ENCODE measurements around the gene APBB2. TPM values are rescaled to one million over a fixed set of nuclear protein-coding genes. Genes with fewer than 3 reads are reported as not detected.

Gene APBB2
- total and polyA plus RNA-seq, 2 donors (not counting 1 experiment from before 2014, with no cell fraction given) = 4.4 to 15.8 TPM

DNA sequence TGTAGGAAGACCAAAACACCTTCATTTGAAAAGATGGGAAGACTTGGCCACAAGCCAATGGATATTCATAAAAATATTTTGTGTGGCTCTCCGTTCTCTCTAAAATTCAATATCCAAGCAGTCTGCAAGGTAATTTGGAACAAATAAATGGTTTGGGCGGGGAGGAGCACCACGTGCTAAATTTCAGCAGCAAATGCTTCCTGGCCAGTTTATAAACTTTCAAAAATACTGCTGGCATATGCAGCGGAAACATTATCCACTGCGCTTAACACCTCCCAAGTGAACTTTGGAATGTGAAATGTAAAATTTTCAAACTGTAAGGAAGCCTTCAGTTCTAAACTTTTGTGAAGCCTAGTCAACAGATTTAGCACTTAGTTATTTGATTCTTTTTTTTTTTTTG, 273.6 kb downstream of the APBB2 start:
- Histone ChIP-seq H3K9me3 (ENCODE audit: control extremely low read depth in 1 of 3, control insufficient read depth in 2 of 3, insufficient read depth in 1 of 3, low read length in 2 of 3) (no peaks in the 10 kb centered on the region), H3K36me3 (replicated peaks in 1 of 2; ENCODE audit: control extremely low read depth in 1 of 2, control insufficient read depth in 1 of 2, extremely low read depth in 1 of 2, insufficient read depth in 2 of 2, low read length in 1 of 2) (no peaks in the 10 kb centered on the region), H3K4me3 (ENCODE audit: control extremely low read depth in 1 of 5, extremely low read depth in 1 of 5, insufficient read depth in 1 of 5, low read depth in 2 of 5, low read length in 4 of 5) (no peak overlapping the region), H3K4me2 (replicated peaks; ENCODE audit: low read depth, low read length, poor library complexity, severe bottlenecking) (no peak overlapping the region), H4K20me1 (ENCODE audit: control insufficient read depth, insufficient read depth, low read length, poor library complexity, severe bottlenecking) (no peaks in the 10 kb centered on the region), H3K9ac (ENCODE audit: low read length) (no peak overlapping the region), H3K4me1 (ENCODE audit: control insufficient read depth in 2 of 2, insufficient read depth in 2 of 2, low read length in 2 of 2) (no peaks in the 10 kb centered on the region), H3K27me3 (replicated peaks in 1 of 4; ENCODE audit: control extremely low read depth in 1 of 4, control insufficient read depth in 3 of 4, insufficient read depth in 4 of 4, low read length in 3 of 4) (peaks cover 0 to 3% (median 0%) of the 10 kb centered on the region in 4 experiments), H3K79me2 (ENCODE audit: control insufficient read depth, insufficient read depth, low read length) (no peaks in the 10 kb centered on the region), H3K27ac (ENCODE audit: low read length in 2 of 2) (no peak overlapping the region), H2AFZ (ENCODE audit: insufficient read depth, low read depth, low read length, poor library complexity, severe bottlenecking) (no peak overlapping the region)
- TF ChIP-seq, protein P1, sequence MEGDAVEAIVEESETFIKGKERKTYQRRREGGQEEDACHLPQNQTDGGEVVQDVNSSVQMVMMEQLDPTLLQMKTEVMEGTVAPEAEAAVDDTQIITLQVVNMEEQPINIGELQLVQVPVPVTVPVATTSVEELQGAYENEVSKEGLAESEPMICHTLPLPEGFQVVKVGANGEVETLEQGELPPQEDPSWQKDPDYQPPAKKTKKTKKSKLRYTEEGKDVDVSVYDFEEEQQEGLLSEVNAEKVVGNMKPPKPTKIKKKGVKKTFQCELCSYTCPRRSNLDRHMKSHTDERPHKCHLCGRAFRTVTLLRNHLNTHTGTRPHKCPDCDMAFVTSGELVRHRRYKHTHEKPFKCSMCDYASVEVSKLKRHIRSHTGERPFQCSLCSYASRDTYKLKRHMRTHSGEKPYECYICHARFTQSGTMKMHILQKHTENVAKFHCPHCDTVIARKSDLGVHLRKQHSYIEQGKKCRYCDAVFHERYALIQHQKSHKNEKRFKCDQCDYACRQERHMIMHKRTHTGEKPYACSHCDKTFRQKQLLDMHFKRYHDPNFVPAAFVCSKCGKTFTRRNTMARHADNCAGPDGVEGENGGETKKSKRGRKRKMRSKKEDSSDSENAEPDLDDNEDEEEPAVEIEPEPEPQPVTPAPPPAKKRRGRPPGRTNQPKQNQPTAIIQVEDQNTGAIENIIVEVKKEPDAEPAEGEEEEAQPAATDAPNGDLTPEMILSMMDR (IDR thresholded peaks at IDR 0.05) = no peak
- TF ChIP-seq EZH2 (IDR thresholded peaks at IDR 0.05; ENCODE audit: borderline replicate concordance, insufficient read depth, low read depth, low read length, poor library complexity, severe bottlenecking) = no peak
- intact Hi-C loops (cut with micrococcal nuclease) = no loop called here
- no CpG with 5 or more reads among the region's 5 CpGs for WGBS (ENCODE audit: insufficient coverage)
- Mint-ChIP-seq H3K4me1 (no peaks in the 10 kb centered on the region), H3K27me3 (peaks cover 3% of the 10 kb centered on the region), H3K4me3 (no peak overlapping the region), H3K27ac (no peak overlapping the region), H3K9me3 (ENCODE audit: insufficient read depth) (no peaks in the 10 kb centered on the region)
- ChIA-PET POLR2A (no interaction called here), CTCF (no interaction called here)
- ATAC-seq (ENCODE audit: low read depth) (no peak), DNase-seq (no peak)

DNA sequence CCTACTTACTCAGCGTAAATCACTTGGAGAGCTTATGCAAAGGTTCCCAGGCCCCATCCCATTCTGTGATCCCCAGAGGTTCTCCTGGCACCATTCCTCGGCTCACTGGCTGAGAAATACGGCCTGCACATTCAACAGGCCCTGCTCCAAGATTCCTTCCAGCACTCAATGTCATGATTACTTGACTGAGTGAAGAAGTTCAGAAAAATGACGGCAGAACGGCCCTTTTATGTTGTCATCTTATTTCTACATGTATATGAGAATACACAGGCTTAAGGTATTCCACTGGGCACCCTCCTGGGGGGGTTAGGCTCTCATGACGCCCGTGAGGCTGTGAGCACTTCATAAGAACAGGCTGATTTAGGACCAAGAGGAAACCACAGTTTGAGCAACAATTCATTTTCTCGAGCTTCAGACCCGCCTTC, 274.0 kb downstream of the APBB2 start:
- H3K36me3 ChIP-seq (replicated peaks in 1 of 2; ENCODE audit: control extremely low read depth in 1 of 2, control insufficient read depth in 1 of 2, extremely low read depth in 1 of 2, insufficient read depth in 2 of 2, low read length in 1 of 2) = no peaks in the 10 kb centered on the region
- 71% methylated on average over 4 of the region's 9 CpGs for WGBS (ENCODE audit: insufficient coverage)
- H3K27me3 ChIP-seq (replicated peaks in 1 of 4; ENCODE audit: control extremely low read depth in 1 of 4, control insufficient read depth in 3 of 4, insufficient read depth in 4 of 4, low read length in 3 of 4) = peaks cover 0 to 3% (median 0%) of the 10 kb centered on the region in 4 experiments
- H3K27ac ChIP-seq (ENCODE audit: low read length in 2 of 2) = no peak overlapping the region
- no peak overlapping the region for H3K4me2 ChIP-seq (replicated peaks; ENCODE audit: low read depth, low read length, poor library complexity, severe bottlenecking)
- ChIA-PET POLR2A (no interaction called here), CTCF (interaction anchor here (0.8 kb wide), 1 partner anchor 16 kb away, joined by 3 read pairs; no protein-coding TSS in a partner anchor)
- H3K4me3 ChIP-seq (ENCODE audit: control extremely low read depth in 1 of 5, extremely low read depth in 1 of 5, insufficient read depth in 1 of 5, low read depth in 2 of 5, low read length in 4 of 5) = no peak overlapping the region
- no peaks in the 10 kb centered on the region for H3K9me3 ChIP-seq (ENCODE audit: control extremely low read depth in 1 of 3, control insufficient read depth in 2 of 3, insufficient read depth in 1 of 3, low read length in 2 of 3)
- no peaks in the 10 kb centered on the region for H4K20me1 ChIP-seq (ENCODE audit: control insufficient read depth, insufficient read depth, low read length, poor library complexity, severe bottlenecking)
- H3K4me1 ChIP-seq (ENCODE audit: control insufficient read depth in 2 of 2, insufficient read depth in 2 of 2, low read length in 2 of 2) = no peaks in the 10 kb centered on the region
- peaks cover 3% of the 10 kb centered on the region for H3K27me3 Mint-ChIP-seq
- ATAC-seq (ENCODE audit: low read depth) (no peak), DNase-seq (no peak)
- no peaks in the 10 kb centered on the region for H3K4me1 Mint-ChIP-seq
- H3K4me3 Mint-ChIP-seq = no peak overlapping the region
- no peak overlapping the region for H2AFZ ChIP-seq (ENCODE audit: insufficient read depth, low read depth, low read length, poor library complexity, severe bottlenecking)
- H3K9me3 Mint-ChIP-seq (ENCODE audit: insufficient read depth) = no peaks in the 10 kb centered on the region
- TF ChIP-seq EZH2 (IDR thresholded peaks at IDR 0.05; ENCODE audit: borderline replicate concordance, insufficient read depth, low read depth, low read length, poor library complexity, severe bottlenecking) = no peak
- TF ChIP-seq, protein P1 (IDR thresholded peaks at IDR 0.05) = no peak
- H3K79me2 ChIP-seq (ENCODE audit: control insufficient read depth, insufficient read depth, low read length) = no peaks in the 10 kb centered on the region
- H3K27ac Mint-ChIP-seq = no peak overlapping the region
- intact Hi-C loops (cut with micrococcal nuclease) = no loop called here
- H3K9ac ChIP-seq (ENCODE audit: low read length) = no peak overlapping the region
